Measurements from ENCODE around the gene CDH15. TPM values are rescaled to one million over a fixed set of nuclear protein-coding genes. Genes with fewer than 3 reads are reported as not detected.

CDH15 gene
- total RNA-seq, 1 donor from 2014 or later = not detected

- no peak for TF ChIP-seq CTCF (conservative IDR thresholded peaks at IDR 0.05)
- no peak for DNase-seq (ENCODE audit: low read depth, low spot score)
- Mint-ChIP-seq H3K36me3 (ENCODE audit: low read depth) (peaks cover 28% of the 10 kb centered on the region), H3K4me1 (no peaks in the 10 kb centered on the region), H3K9me3 (peaks cover 12% of the 10 kb centered on the region), H3K27me3 (ENCODE audit: low read depth) (no peaks in the 10 kb centered on the region), H3K4me3 (peak overlapping the region; percentile 9), H3K27ac (ENCODE audit: unreplicated experiment) (no peak overlapping the region)
These were observed 25.1 kb upstream of the CDH15 start for GRCh38 chr16:89146211-89147005.

- no peak for DNase-seq (ENCODE audit: low read depth, low spot score)
- H3K4me3 Mint-ChIP-seq = no peak overlapping the region
- H3K9me3 Mint-ChIP-seq = peaks cover 12% of the 10 kb centered on the region
- no peak for TF ChIP-seq CTCF (conservative IDR thresholded peaks at IDR 0.05)
- peaks cover 30% of the 10 kb centered on the region for H3K36me3 Mint-ChIP-seq (ENCODE audit: low read depth)
- no peaks in the 10 kb centered on the region for H3K27me3 Mint-ChIP-seq (ENCODE audit: low read depth)
- no peak overlapping the region for H3K27ac Mint-ChIP-seq (ENCODE audit: unreplicated experiment)
- no peaks in the 10 kb centered on the region for H3K4me1 Mint-ChIP-seq
These were observed 24.3 kb upstream of the CDH15 start for GRCh38 chr16:89147085-89147817.

- Mint-ChIP-seq H3K4me3 (peak overlapping the region; percentile 9), H3K4me1 (no peaks in the 10 kb centered on the region), H3K27me3 (ENCODE audit: low read depth) (no peaks in the 10 kb centered on the region), H3K27ac (ENCODE audit: unreplicated experiment) (no peak overlapping the region), H3K36me3 (ENCODE audit: low read depth) (peaks cover 30% of the 10 kb centered on the region), H3K9me3 (peaks cover 12% of the 10 kb centered on the region)
- no peak for DNase-seq (ENCODE audit: low read depth, low spot score)
- no peak for TF ChIP-seq CTCF (conservative IDR thresholded peaks at IDR 0.05)
These were observed 22.2 kb upstream of the CDH15 start for GRCh38 chr16:89149386-89149785.

GRCh38 chr16:89150090-89150835 is 21.3 kb upstream of the CDH15 start:
- no peak for DNase-seq (ENCODE audit: low read depth, low spot score)
- H3K4me1 Mint-ChIP-seq = peaks cover 2% of the 10 kb centered on the region
- H3K36me3 Mint-ChIP-seq (ENCODE audit: low read depth) = peaks cover 30% of the 10 kb centered on the region
- peaks cover 12% of the 10 kb centered on the region for H3K9me3 Mint-ChIP-seq
- no peak overlapping the region for H3K27ac Mint-ChIP-seq (ENCODE audit: unreplicated experiment)
- H3K4me3 Mint-ChIP-seq = no peak overlapping the region
- no peaks in the 10 kb centered on the region for H3K27me3 Mint-ChIP-seq (ENCODE audit: low read depth)
- TF ChIP-seq CTCF (conservative IDR thresholded peaks at IDR 0.05) = no peak

- H3K4me1 Mint-ChIP-seq = peaks cover 9% of the 10 kb centered on the region
- peaks cover 12% of the 10 kb centered on the region for H3K9me3 Mint-ChIP-seq
- peaks cover 29% of the 10 kb centered on the region for H3K36me3 Mint-ChIP-seq (ENCODE audit: low read depth)
- no peak for DNase-seq (ENCODE audit: low read depth, low spot score)
- no peak overlapping the region for H3K27ac Mint-ChIP-seq (ENCODE audit: unreplicated experiment)
- H3K4me3 Mint-ChIP-seq = no peak overlapping the region
- H3K27me3 Mint-ChIP-seq (ENCODE audit: low read depth) = no peaks in the 10 kb centered on the region
- TF ChIP-seq CTCF (conservative IDR thresholded peaks at IDR 0.05) = no peak
These were observed 20.6 kb upstream of the CDH15 start for GRCh38 chr16:89150981-89151380.
